ENCODE results near the gene HDAC10.

DNA sequence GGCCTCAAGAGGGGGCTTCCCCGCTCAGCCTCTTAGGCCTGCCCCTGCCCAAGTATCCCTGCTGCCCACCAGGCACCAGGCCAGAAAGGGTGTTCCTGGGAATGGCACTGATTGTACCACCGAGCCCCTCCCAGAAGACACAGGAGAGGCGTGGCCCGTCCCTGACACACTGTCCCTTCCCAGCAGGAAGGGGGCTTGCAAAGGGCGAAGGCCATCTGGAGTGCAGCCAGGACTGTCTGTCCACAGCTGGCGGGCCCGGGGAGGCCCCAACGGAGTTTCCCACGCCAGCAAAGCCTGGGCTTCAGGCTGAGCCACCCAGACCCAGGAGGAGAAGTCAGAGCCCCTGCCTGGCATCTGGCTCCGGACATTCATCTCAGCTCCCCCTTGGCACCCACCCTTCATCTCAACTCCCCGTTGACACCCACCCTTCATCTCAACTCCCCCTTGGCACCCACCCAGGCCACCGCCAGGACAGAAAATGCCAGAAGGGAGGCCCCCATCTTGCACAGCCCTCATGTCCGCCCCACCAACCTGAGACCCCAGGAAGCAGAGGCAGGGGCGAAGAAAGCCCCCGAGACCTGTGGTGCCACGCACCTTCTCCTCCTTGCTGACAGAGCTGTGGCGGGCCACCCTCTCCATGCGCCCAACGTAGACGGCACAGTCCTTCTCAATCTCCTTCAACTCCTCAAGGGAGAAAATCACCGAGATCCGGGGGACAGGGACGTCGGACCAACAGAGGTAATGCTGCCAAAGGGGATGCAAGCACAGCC, 25.7 kb downstream of the HDAC10 start:
- TF ChIP-seq, protein P1, sequence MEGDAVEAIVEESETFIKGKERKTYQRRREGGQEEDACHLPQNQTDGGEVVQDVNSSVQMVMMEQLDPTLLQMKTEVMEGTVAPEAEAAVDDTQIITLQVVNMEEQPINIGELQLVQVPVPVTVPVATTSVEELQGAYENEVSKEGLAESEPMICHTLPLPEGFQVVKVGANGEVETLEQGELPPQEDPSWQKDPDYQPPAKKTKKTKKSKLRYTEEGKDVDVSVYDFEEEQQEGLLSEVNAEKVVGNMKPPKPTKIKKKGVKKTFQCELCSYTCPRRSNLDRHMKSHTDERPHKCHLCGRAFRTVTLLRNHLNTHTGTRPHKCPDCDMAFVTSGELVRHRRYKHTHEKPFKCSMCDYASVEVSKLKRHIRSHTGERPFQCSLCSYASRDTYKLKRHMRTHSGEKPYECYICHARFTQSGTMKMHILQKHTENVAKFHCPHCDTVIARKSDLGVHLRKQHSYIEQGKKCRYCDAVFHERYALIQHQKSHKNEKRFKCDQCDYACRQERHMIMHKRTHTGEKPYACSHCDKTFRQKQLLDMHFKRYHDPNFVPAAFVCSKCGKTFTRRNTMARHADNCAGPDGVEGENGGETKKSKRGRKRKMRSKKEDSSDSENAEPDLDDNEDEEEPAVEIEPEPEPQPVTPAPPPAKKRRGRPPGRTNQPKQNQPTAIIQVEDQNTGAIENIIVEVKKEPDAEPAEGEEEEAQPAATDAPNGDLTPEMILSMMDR (IDR thresholded peaks at IDR 0.05): no peak
- no peak for TF ChIP-seq POLR2A (IDR thresholded peaks at IDR 0.05)
- no peak for TF ChIP-seq EP300 (IDR thresholded peaks at IDR 0.05)

Data from tibial nerve (tissue), 4 donors.